H1 (cell line): Measurements from ENCODE around the gene ACVR1.

ENCODE experiments used
- CEBPB ChIP-seq: IDR thresholded peaks from 2 replicates; pipeline ENCODE4 v1.6.1; 2012; ENCODE audit warnings: low read depth, low read length
- EZH2 ChIP-seq: fragments of 200-600 bp; sonication (generic); IDR thresholded peaks from 2 replicates; pipeline ENCODE4 v1.7.1; 2012; ENCODE audit warnings: low read depth, mild to moderate bottlenecking, moderate library complexity, low read length, inconsistent platforms; ENCODE audit not compliant: severe bottlenecking
- POLR2AphosphoS5 ChIP-seq: IDR thresholded peaks from 2 replicates; pipeline ENCODE4 v1.6.1; 2011; ENCODE audit warnings: low read depth, low read length
- ZNF274 ChIP-seq: IDR thresholded peaks from 2 replicates; pipeline ENCODE4 v1.7.0; 2012; ENCODE audit warnings: low read length, borderline replicate concordance; ENCODE audit errors: extremely low read depth

GRCh38 chr2:157866666-157867642, 9.2 kb downstream of the ACVR1 start:
- TF ChIP-seq ZNF274 (no peak), CEBPB (no peak), EZH2 (no peak), POLR2AphosphoS5 (no peak)
